ENCODE data around the gene COL27A1.

The COL27A1 gene

DNA sequence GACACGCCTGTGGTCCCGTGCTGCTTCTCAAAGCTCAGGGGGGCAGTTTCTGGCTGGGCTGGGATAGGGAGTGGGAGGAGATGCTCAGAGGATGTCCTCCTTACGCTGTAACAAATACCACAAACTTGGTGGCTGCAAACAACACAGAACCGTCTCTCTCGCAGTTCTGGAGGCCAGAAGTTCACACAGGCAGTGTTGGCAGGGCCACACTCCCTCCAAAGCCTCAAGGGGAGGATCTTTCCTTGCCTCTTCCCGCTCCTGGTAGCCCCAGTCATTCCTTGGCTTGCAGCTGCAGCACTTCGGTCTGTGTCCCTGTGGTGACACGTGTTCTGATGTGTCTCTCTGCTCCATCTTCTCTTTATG is 157.2 kb downstream of the COL27A1 start:
- H3K23ac ChIP-seq (ENCODE audit: low read depth, low read length, poor library complexity): peak overlapping the region; percentile 34
- H3K4me1 ChIP-seq (ENCODE audit: control insufficient read depth in 2 of 2, insufficient read depth in 1 of 2, low read depth in 1 of 2, low read length in 2 of 2): peaks cover 0 to 3% of the 10 kb centered on the region in 2 donors
- peaks cover 0 to 3% of the 10 kb centered on the region in 2 donors for H3K36me3 ChIP-seq (replicated peaks in 1 of 2; ENCODE audit: control insufficient read depth in 2 of 2, insufficient read depth in 2 of 2, low read length in 2 of 2)
- H4K91ac ChIP-seq (ENCODE audit: low read depth, low read length, poor library complexity): no peak overlapping the region
- no peak overlapping the region for H2BK12ac ChIP-seq (ENCODE audit: low read length)
- H3K4ac ChIP-seq (ENCODE audit: low read length): no peak overlapping the region
- no peak overlapping the region for H2BK15ac ChIP-seq (ENCODE audit: low read length)
- H3K9ac ChIP-seq (ENCODE audit: low read depth, low read length, poor library complexity): no peak overlapping the region
- H3K79me1 ChIP-seq (ENCODE audit: low read depth, low read length): no peaks in the 10 kb centered on the region
- no peaks in the 10 kb centered on the region for H3K27me3 ChIP-seq (ENCODE audit: control insufficient read depth in 3 of 3, insufficient read depth in 3 of 3, low read depth in 1 of 3, low read length in 3 of 3)
- H2AFZ ChIP-seq (ENCODE audit: low read length): no peak overlapping the region
- H3K4me3 ChIP-seq (ENCODE audit: low read length in 2 of 2): no peak overlapping the region
- H2BK5ac ChIP-seq (ENCODE audit: low read length): no peak overlapping the region
- H3K4me2 ChIP-seq (ENCODE audit: insufficient read depth, low read length, poor library complexity, severe bottlenecking): no peak overlapping the region
- H2BK120ac ChIP-seq (ENCODE audit: low read depth, low read length): no peak overlapping the region
- H2AK5ac ChIP-seq (ENCODE audit: low read depth, low read length): peak overlapping the region; percentile 30
- no CpG with 5 or more reads among the region's 8 CpGs for WGBS, 2 donors (ENCODE audit: extremely low coverage in 2 of 2, insufficient read length in 2 of 2, insufficient replicate concordance in 1 of 2)
- H3K18ac ChIP-seq (ENCODE audit: low read length): no peak overlapping the region
- H4K8ac ChIP-seq (ENCODE audit: low read depth, low read length): no peak overlapping the region
- DNase-seq (ENCODE audit: low spot score): no peak
- peaks cover 0 to 2% of the 10 kb centered on the region in 2 donors for H3K9me3 ChIP-seq (replicated peaks in 1 of 2; ENCODE audit: control insufficient read depth in 2 of 2, insufficient read depth in 1 of 2, low read depth in 1 of 2, low read length in 2 of 2)
- no peak overlapping the region for H3K27ac ChIP-seq (replicated peaks; ENCODE audit: low read length)
- no peak overlapping the region for H3K14ac ChIP-seq (ENCODE audit: low read length)

DNA sequence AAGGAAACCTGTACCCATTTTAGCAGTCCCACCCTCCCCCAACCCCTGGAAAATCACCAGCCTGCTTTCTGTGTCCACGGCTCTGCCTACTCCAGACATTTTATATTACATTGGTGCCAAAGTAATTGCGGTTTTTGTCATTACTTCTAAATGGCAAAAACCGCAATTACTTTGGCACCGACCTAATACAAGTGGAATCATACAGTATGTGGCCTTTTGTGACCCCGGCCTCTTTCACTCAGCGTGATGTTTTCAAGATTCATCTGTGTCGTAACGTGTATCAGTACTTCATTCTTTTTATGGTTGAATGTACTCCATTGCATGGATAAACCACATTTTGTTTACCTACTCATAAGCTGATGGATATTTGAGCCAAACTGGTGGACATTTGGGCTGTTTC is 157.8 kb downstream of the COL27A1 start:
- no CpG with 5 or more reads among the region's 8 CpGs for whole genome bisulfite sequencing, 2 donors (ENCODE audit: extremely low coverage in 2 of 2, insufficient read length in 2 of 2, insufficient replicate concordance in 1 of 2)
- Histone ChIP-seq H3K27me3 (ENCODE audit: control insufficient read depth in 3 of 3, insufficient read depth in 3 of 3, low read depth in 1 of 3, low read length in 3 of 3) (no peaks in the 10 kb centered on the region), H2AFZ (ENCODE audit: low read length) (no peak overlapping the region), H2BK5ac (ENCODE audit: low read length) (no peak overlapping the region), H3K9me3 (replicated peaks in 1 of 2; ENCODE audit: control insufficient read depth in 2 of 2, insufficient read depth in 1 of 2, low read depth in 1 of 2, low read length in 2 of 2) (peaks cover 0 to 2% of the 10 kb centered on the region in 2 donors), H3K36me3 (replicated peaks in 1 of 2; ENCODE audit: control insufficient read depth in 2 of 2, insufficient read depth in 2 of 2, low read length in 2 of 2) (peaks cover 0 to 3% of the 10 kb centered on the region in 2 donors), H3K79me1 (ENCODE audit: low read depth, low read length) (no peaks in the 10 kb centered on the region), H3K9ac (ENCODE audit: low read depth, low read length, poor library complexity) (no peak overlapping the region), H3K23ac (ENCODE audit: low read depth, low read length, poor library complexity) (no peak overlapping the region), H3K18ac (ENCODE audit: low read length) (no peak overlapping the region), H2AK5ac (ENCODE audit: low read depth, low read length) (no peak overlapping the region), H3K14ac (ENCODE audit: low read length) (no peak overlapping the region), H3K4me1 (ENCODE audit: control insufficient read depth in 2 of 2, insufficient read depth in 1 of 2, low read depth in 1 of 2, low read length in 2 of 2) (peaks cover 0 to 3% of the 10 kb centered on the region in 2 donors), H3K27ac (replicated peaks; ENCODE audit: low read length) (no peak overlapping the region), H3K4me3 (ENCODE audit: low read length in 2 of 2) (no peak overlapping the region), H2BK120ac (ENCODE audit: low read depth, low read length) (no peak overlapping the region), H3K4me2 (ENCODE audit: insufficient read depth, low read length, poor library complexity, severe bottlenecking) (no peak overlapping the region), H2BK12ac (ENCODE audit: low read length) (no peak overlapping the region), H3K4ac (ENCODE audit: low read length) (no peak overlapping the region), H4K91ac (ENCODE audit: low read depth, low read length, poor library complexity) (no peak overlapping the region), H4K8ac (ENCODE audit: low read depth, low read length) (no peak overlapping the region), H2BK15ac (ENCODE audit: low read length) (no peak overlapping the region)
- no peak for DNase-seq (ENCODE audit: low spot score)

DNA sequence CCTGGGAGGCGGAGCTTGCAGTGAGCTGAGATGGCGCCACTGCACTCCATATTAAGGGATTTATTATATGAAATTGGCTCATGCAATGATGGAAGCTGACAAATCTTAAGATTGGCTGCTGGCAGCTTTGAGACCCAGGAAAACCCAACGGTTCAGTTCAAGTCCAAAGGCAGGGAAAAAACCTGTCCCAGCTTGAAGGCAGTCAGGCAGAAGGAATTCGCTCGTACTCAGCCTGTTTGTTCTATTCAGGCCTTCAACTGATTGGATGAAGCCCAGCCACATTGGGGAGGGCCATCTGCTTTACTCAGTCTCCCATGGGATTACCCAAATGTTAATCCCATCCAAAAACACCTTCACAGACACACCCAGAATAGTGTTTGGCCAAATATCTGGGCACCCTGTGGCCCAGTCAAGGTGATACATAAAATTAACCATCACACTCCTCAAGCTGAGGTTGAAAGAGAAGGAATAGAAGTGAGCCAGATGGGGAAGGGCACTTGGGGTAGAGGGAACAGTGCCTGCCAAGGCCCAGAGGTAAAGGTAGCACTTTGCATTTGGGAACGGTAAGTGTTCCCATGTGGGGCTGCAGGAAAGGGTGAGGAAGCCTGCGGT is 159.0 kb downstream of the COL27A1 start:
- H3K4me3 ChIP-seq (ENCODE audit: low read length in 2 of 2): no peak overlapping the region
- H3K36me3 ChIP-seq (replicated peaks in 1 of 2; ENCODE audit: control insufficient read depth in 2 of 2, insufficient read depth in 2 of 2, low read length in 2 of 2): peaks cover 0 to 3% of the 10 kb centered on the region in 2 donors
- peak overlapping the region; percentile 20 for H3K23ac ChIP-seq (ENCODE audit: low read depth, low read length, poor library complexity)
- H3K14ac ChIP-seq (ENCODE audit: low read length): no peak overlapping the region
- H2BK5ac ChIP-seq (ENCODE audit: low read length): peak overlapping the region; percentile 33
- H3K4me2 ChIP-seq (ENCODE audit: insufficient read depth, low read length, poor library complexity, severe bottlenecking): no peak overlapping the region
- H2AK5ac ChIP-seq (ENCODE audit: low read depth, low read length): peak overlapping the region; percentile 71
- H3K79me1 ChIP-seq (ENCODE audit: low read depth, low read length): no peaks in the 10 kb centered on the region
- H3K27me3 ChIP-seq (ENCODE audit: control insufficient read depth in 3 of 3, insufficient read depth in 3 of 3, low read depth in 1 of 3, low read length in 3 of 3): no peaks in the 10 kb centered on the region
- peaks cover 0 to 2% of the 10 kb centered on the region in 2 donors for H3K9me3 ChIP-seq (replicated peaks in 1 of 2; ENCODE audit: control insufficient read depth in 2 of 2, insufficient read depth in 1 of 2, low read depth in 1 of 2, low read length in 2 of 2)
- no peak overlapping the region for H3K27ac ChIP-seq (replicated peaks; ENCODE audit: low read length)
- H4K8ac ChIP-seq (ENCODE audit: low read depth, low read length): no peak overlapping the region
- no peak overlapping the region for H3K4ac ChIP-seq (ENCODE audit: low read length)
- no peak overlapping the region for H2AFZ ChIP-seq (ENCODE audit: low read length)
- no peak overlapping the region for H2BK12ac ChIP-seq (ENCODE audit: low read length)
- H3K18ac ChIP-seq (ENCODE audit: low read length): no peak overlapping the region
- H3K4me1 ChIP-seq (ENCODE audit: control insufficient read depth in 2 of 2, insufficient read depth in 1 of 2, low read depth in 1 of 2, low read length in 2 of 2): peaks cover 0 to 3% of the 10 kb centered on the region in 2 donors
- no CpG with 5 or more reads among the region's 7 CpGs for WGBS, 2 donors (ENCODE audit: extremely low coverage in 2 of 2, insufficient read length in 2 of 2, insufficient replicate concordance in 1 of 2)
- no peak overlapping the region for H3K9ac ChIP-seq (ENCODE audit: low read depth, low read length, poor library complexity)
- H2BK120ac ChIP-seq (ENCODE audit: low read depth, low read length): no peak overlapping the region
- H2BK15ac ChIP-seq (ENCODE audit: low read length): peak overlapping the region; percentile 63
- no peak overlapping the region for H4K91ac ChIP-seq (ENCODE audit: low read depth, low read length, poor library complexity)
- DNase-seq (ENCODE audit: low spot score): no peak

DNA sequence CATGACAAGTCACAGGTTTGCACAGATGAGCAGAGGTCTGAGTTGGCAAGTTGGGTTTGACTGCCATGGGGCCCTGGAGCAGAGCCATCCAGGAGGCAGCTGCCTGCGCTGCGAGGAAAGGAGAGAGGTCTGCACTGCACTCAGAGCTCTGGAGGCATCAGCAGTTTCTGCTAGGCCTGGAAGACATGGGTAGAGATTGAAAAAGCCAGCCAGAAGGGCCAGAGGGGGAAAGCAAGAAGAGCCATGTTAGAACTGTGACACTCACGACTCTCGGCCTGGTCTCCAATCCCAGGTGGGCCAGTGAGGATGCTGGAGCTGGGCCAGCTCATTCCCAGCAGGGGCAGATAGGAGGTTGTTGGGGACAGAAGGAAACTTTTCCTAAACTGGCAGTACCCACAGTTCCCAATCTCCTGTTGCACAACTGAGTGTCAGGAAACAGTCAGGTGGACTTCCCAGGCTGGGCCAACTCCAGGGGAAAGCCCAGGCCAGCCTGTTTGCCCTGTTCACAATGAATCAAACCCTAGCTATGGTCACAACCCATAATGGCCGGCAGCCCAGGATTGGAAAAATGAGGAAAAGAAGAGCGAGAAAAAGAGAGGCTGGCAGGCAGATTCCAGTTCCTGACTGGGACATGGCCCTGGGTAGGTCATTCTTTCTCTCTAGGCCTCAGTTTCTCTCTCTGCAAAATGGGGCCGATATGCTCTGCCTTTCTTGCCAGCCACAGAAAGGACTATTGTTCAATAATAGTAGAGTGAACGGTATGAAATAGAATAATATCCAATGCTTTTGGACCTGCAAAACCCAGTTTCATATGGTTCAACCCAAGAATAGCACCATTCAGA is 159.8 kb downstream of the COL27A1 start:
- H2BK15ac ChIP-seq (ENCODE audit: low read length): peak overlapping the region; percentile 63
- peak overlapping the region; percentile 71 for H2AK5ac ChIP-seq (ENCODE audit: low read depth, low read length)
- H3K36me3 ChIP-seq (replicated peaks in 1 of 2; ENCODE audit: control insufficient read depth in 2 of 2, insufficient read depth in 2 of 2, low read length in 2 of 2): peaks cover 0 to 3% of the 10 kb centered on the region in 2 donors
- no peaks in the 10 kb centered on the region for H3K79me1 ChIP-seq (ENCODE audit: low read depth, low read length)
- no peak overlapping the region for H3K4me3 ChIP-seq (ENCODE audit: low read length in 2 of 2)
- peak overlapping the region; percentile 20 for H3K23ac ChIP-seq (ENCODE audit: low read depth, low read length, poor library complexity)
- H2BK120ac ChIP-seq (ENCODE audit: low read depth, low read length): no peak overlapping the region
- H2BK12ac ChIP-seq (ENCODE audit: low read length): no peak overlapping the region
- no CpG with 5 or more reads among the region's 8 CpGs for WGBS, 2 donors (ENCODE audit: extremely low coverage in 2 of 2, insufficient read length in 2 of 2, insufficient replicate concordance in 1 of 2)
- no peaks in the 10 kb centered on the region for H3K27me3 ChIP-seq (ENCODE audit: control insufficient read depth in 3 of 3, insufficient read depth in 3 of 3, low read depth in 1 of 3, low read length in 3 of 3)
- H2BK5ac ChIP-seq (ENCODE audit: low read length): peak overlapping the region; percentile 33
- no peak overlapping the region for H3K14ac ChIP-seq (ENCODE audit: low read length)
- peak overlapping the region; percentile 60 for H3K18ac ChIP-seq (ENCODE audit: low read length)
- H2AFZ ChIP-seq (ENCODE audit: low read length): no peak overlapping the region
- H3K27ac ChIP-seq (replicated peaks; ENCODE audit: low read length): no peak overlapping the region
- no peak overlapping the region for H4K91ac ChIP-seq (ENCODE audit: low read depth, low read length, poor library complexity)
- H3K4me2 ChIP-seq (ENCODE audit: insufficient read depth, low read length, poor library complexity, severe bottlenecking): no peak overlapping the region
- H4K8ac ChIP-seq (ENCODE audit: low read depth, low read length): no peak overlapping the region
- peaks cover 0 to 3% of the 10 kb centered on the region in 2 donors for H3K4me1 ChIP-seq (ENCODE audit: control insufficient read depth in 2 of 2, insufficient read depth in 1 of 2, low read depth in 1 of 2, low read length in 2 of 2)
- DNase-seq (ENCODE audit: low spot score): no peak
- peaks cover 0 to 2% of the 10 kb centered on the region in 2 donors for H3K9me3 ChIP-seq (replicated peaks in 1 of 2; ENCODE audit: control insufficient read depth in 2 of 2, insufficient read depth in 1 of 2, low read depth in 1 of 2, low read length in 2 of 2)
- H3K9ac ChIP-seq (ENCODE audit: low read depth, low read length, poor library complexity): no peak overlapping the region
- no peak overlapping the region for H3K4ac ChIP-seq (ENCODE audit: low read length)

Measured in neuronal stem cell (in vitro differentiated cells).